ENCODE measurements around the gene BTBD7. TPM values are rescaled to one million over a fixed set of nuclear protein-coding genes. Genes with fewer than 3 reads are reported as not detected.
A peak's percentile ranks its signal among the peaks of the same experiment; 100 is the strongest.
"Not testable (repeated sequence)": the region's sequence is repeated elsewhere in the genome, so short reads cannot be mapped to it uniquely, and the experiment has no call there.

The BTBD7 gene
- total and polyA plus RNA-seq, 5 donors from 2014 or later = 6.5 to 27.8 (median 10.7) TPM

GRCh38 chr14:93234798-93235197, 98.0 kb downstream of the BTBD7 start:
- Mint-ChIP-seq H3K27ac (peak overlapping the region in 1 of 3 donors; percentile 46), H3K4me1 (peaks cover 0 to 19% (median 6%) of the 10 kb centered on the region in 4 donors), H3K36me3 (peaks cover 8% of the 10 kb centered on the region), H3K4me3 (peak overlapping the region in 1 of 4 donors; percentile 4), H3K9me3 (no peaks in the 10 kb centered on the region), H3K27me3 (peaks cover 12% of the 10 kb centered on the region)
- no peak for ATAC-seq (ENCODE audit: low read depth in 2 of 2)
- no peak overlapping the region for H3K4me3 ChIP-seq (ENCODE audit: low read depth, low read length)
- H3K4me1 ChIP-seq (ENCODE audit: control insufficient read depth, insufficient read depth, low read length, poor library complexity, severe bottlenecking) = peaks cover 6% of the 10 kb centered on the region
- H3K9me3 ChIP-seq (ENCODE audit: control insufficient read depth in 2 of 2, low read length in 2 of 2) = no peaks in the 10 kb centered on the region
- H3K27ac ChIP-seq (ENCODE audit: insufficient read depth, low read length, poor library complexity, severe bottlenecking) = no peak overlapping the region
- DNase-seq = no peak
- peaks cover under 1% of the 10 kb centered on the region for H3K36me3 ChIP-seq (ENCODE audit: control insufficient read depth, insufficient read depth, low read length)
- H3K27me3 ChIP-seq (ENCODE audit: control insufficient read depth, insufficient read depth, low read length) = no peaks in the 10 kb centered on the region

GRCh38 chr14:93233078-93233477, 99.8 kb downstream of the BTBD7 start:
- H3K36me3 Mint-ChIP-seq; DNase-seq; H3K27me3 ChIP-seq (ENCODE audit: control insufficient read depth, insufficient read depth, low read length); H3K27ac Mint-ChIP-seq; H3K9me3 ChIP-seq (ENCODE audit: control insufficient read depth in 2 of 2, low read length in 2 of 2); ATAC-seq (ENCODE audit: low read depth in 2 of 2); H3K27ac ChIP-seq (ENCODE audit: insufficient read depth, low read length, poor library complexity, severe bottlenecking); H3K4me3 Mint-ChIP-seq; H3K4me1 ChIP-seq (ENCODE audit: control insufficient read depth, insufficient read depth, low read length, poor library complexity, severe bottlenecking); H3K4me3 ChIP-seq (ENCODE audit: low read depth, low read length); H3K9me3 Mint-ChIP-seq: not testable (repeated sequence)
- peaks cover 12% of the 10 kb centered on the region for H3K27me3 Mint-ChIP-seq
- H3K4me1 Mint-ChIP-seq = peaks cover 0 to 19% (median 6%) of the 10 kb centered on the region in 4 donors
- peaks cover 12% of the 10 kb centered on the region for H3K36me3 ChIP-seq (ENCODE audit: control insufficient read depth, insufficient read depth, low read length)

GRCh38 chr14:93232159-93232558, 100.7 kb downstream of the BTBD7 start:
- ATAC-seq (ENCODE audit: low read depth in 2 of 2) = no peak
- peak overlapping the region in 1 of 3 donors; percentile 49 for H3K27ac Mint-ChIP-seq
- H3K27me3 Mint-ChIP-seq = peaks cover 12% of the 10 kb centered on the region
- no peaks in the 10 kb centered on the region for H3K9me3 ChIP-seq (ENCODE audit: control insufficient read depth in 2 of 2, low read length in 2 of 2)
- H3K36me3 Mint-ChIP-seq = peaks cover 16% of the 10 kb centered on the region
- peaks cover 6% of the 10 kb centered on the region for H3K4me1 ChIP-seq (ENCODE audit: control insufficient read depth, insufficient read depth, low read length, poor library complexity, severe bottlenecking)
- peaks cover 21% of the 10 kb centered on the region for H3K36me3 ChIP-seq (ENCODE audit: control insufficient read depth, insufficient read depth, low read length)
- H3K27ac ChIP-seq (ENCODE audit: insufficient read depth, low read length, poor library complexity, severe bottlenecking) = no peak overlapping the region
- DNase-seq = no peak
- H3K4me3 ChIP-seq (ENCODE audit: low read depth, low read length) = no peak overlapping the region
- no peaks in the 10 kb centered on the region for H3K27me3 ChIP-seq (ENCODE audit: control insufficient read depth, insufficient read depth, low read length)
- peaks cover 0 to 17% (median 6%) of the 10 kb centered on the region in 4 donors for H3K4me1 Mint-ChIP-seq
- H3K4me3 Mint-ChIP-seq = no peak overlapping the region
- no peaks in the 10 kb centered on the region for H3K9me3 Mint-ChIP-seq

GRCh38 chr14:93231129-93231979, 101.5 kb downstream of the BTBD7 start:
- no peak for DNase-seq
- H3K27me3 ChIP-seq (ENCODE audit: control insufficient read depth, insufficient read depth, low read length) = no peaks in the 10 kb centered on the region
- no peaks in the 10 kb centered on the region for H3K9me3 Mint-ChIP-seq
- ATAC-seq (ENCODE audit: low read depth in 2 of 2) = no peak
- H3K9me3 ChIP-seq (ENCODE audit: control insufficient read depth in 2 of 2, low read length in 2 of 2) = no peaks in the 10 kb centered on the region
- peaks cover 21% of the 10 kb centered on the region for H3K36me3 Mint-ChIP-seq
- H3K4me3 Mint-ChIP-seq = peak overlapping the region in 2 of 4 donors; percentile 29 to 65
- H3K27ac Mint-ChIP-seq = no peak overlapping the region
- H3K27me3 Mint-ChIP-seq = peaks cover 12% of the 10 kb centered on the region
- no peak overlapping the region for H3K27ac ChIP-seq (ENCODE audit: insufficient read depth, low read length, poor library complexity, severe bottlenecking)
- peaks cover 27% of the 10 kb centered on the region for H3K36me3 ChIP-seq (ENCODE audit: control insufficient read depth, insufficient read depth, low read length)
- H3K4me1 Mint-ChIP-seq = peaks cover 0 to 17% (median 6%) of the 10 kb centered on the region in 4 donors
- peaks cover 6% of the 10 kb centered on the region for H3K4me1 ChIP-seq (ENCODE audit: control insufficient read depth, insufficient read depth, low read length, poor library complexity, severe bottlenecking)
- H3K4me3 ChIP-seq (ENCODE audit: low read depth, low read length) = no peak overlapping the region

GRCh38 chr14:93230539-93230938, 102.3 kb downstream of the BTBD7 start:
- Histone ChIP-seq H3K4me3 (ENCODE audit: low read depth, low read length) (no peak overlapping the region), H3K27ac (ENCODE audit: insufficient read depth, low read length, poor library complexity, severe bottlenecking) (no peak overlapping the region), H3K4me1 (ENCODE audit: control insufficient read depth, insufficient read depth, low read length, poor library complexity, severe bottlenecking) (peaks cover 6% of the 10 kb centered on the region), H3K27me3 (ENCODE audit: control insufficient read depth, insufficient read depth, low read length) (no peaks in the 10 kb centered on the region), H3K9me3 (ENCODE audit: control insufficient read depth in 2 of 2, low read length in 2 of 2) (no peaks in the 10 kb centered on the region), H3K36me3 (ENCODE audit: control insufficient read depth, insufficient read depth, low read length) (peaks cover 32% of the 10 kb centered on the region)
- H3K27ac Mint-ChIP-seq = no peak overlapping the region
- peaks cover 12% of the 10 kb centered on the region for H3K27me3 Mint-ChIP-seq
- H3K36me3 Mint-ChIP-seq = peaks cover 29% of the 10 kb centered on the region
- no peak for ATAC-seq (ENCODE audit: low read depth in 2 of 2)
- H3K9me3 Mint-ChIP-seq = no peaks in the 10 kb centered on the region
- H3K4me1 Mint-ChIP-seq = peaks cover 0 to 17% (median 8%) of the 10 kb centered on the region in 4 donors
- H3K4me3 Mint-ChIP-seq = peak overlapping the region in 1 of 4 donors; percentile 40
- DNase-seq = no peak

- no peak for ATAC-seq (ENCODE audit: low read depth in 2 of 2)
- DNase-seq = no peak
- no peak overlapping the region for H3K27ac Mint-ChIP-seq
- H3K4me3 ChIP-seq (ENCODE audit: low read depth, low read length) = no peak overlapping the region
- H3K36me3 Mint-ChIP-seq = peaks cover 39% of the 10 kb centered on the region
- no peaks in the 10 kb centered on the region for H3K27me3 ChIP-seq (ENCODE audit: control insufficient read depth, insufficient read depth, low read length)
- peaks cover 7% of the 10 kb centered on the region for H3K27me3 Mint-ChIP-seq
- H3K9me3 ChIP-seq (ENCODE audit: control insufficient read depth in 2 of 2, low read length in 2 of 2) = no peaks in the 10 kb centered on the region
- peaks cover 0 to 15% (median 6%) of the 10 kb centered on the region in 4 donors for H3K4me1 Mint-ChIP-seq
- no peak overlapping the region for H3K27ac ChIP-seq (ENCODE audit: insufficient read depth, low read length, poor library complexity, severe bottlenecking)
- H3K4me3 Mint-ChIP-seq = no peak overlapping the region
- peaks cover 6% of the 10 kb centered on the region for H3K4me1 ChIP-seq (ENCODE audit: control insufficient read depth, insufficient read depth, low read length, poor library complexity, severe bottlenecking)
- no peaks in the 10 kb centered on the region for H3K9me3 Mint-ChIP-seq
- H3K36me3 ChIP-seq (ENCODE audit: control insufficient read depth, insufficient read depth, low read length) = peaks cover 48% of the 10 kb centered on the region
Measured at GRCh38 chr14:93228550-93228949, 104.3 kb downstream of the BTBD7 start.

GRCh38 chr14:93223565-93223964, 109.3 kb downstream of the BTBD7 start:
- no peaks in the 10 kb centered on the region for H3K27me3 ChIP-seq (ENCODE audit: control insufficient read depth, insufficient read depth, low read length)
- H3K4me3 Mint-ChIP-seq = no peak overlapping the region
- H3K4me1 Mint-ChIP-seq = peaks cover 0 to 6% (median 5%) of the 10 kb centered on the region in 4 donors
- no peak overlapping the region for H3K27ac ChIP-seq (ENCODE audit: insufficient read depth, low read length, poor library complexity, severe bottlenecking)
- no peak for ATAC-seq (ENCODE audit: low read depth in 2 of 2)
- no peak overlapping the region for H3K27ac Mint-ChIP-seq
- H3K9me3 Mint-ChIP-seq = no peaks in the 10 kb centered on the region
- no peaks in the 10 kb centered on the region for H3K9me3 ChIP-seq (ENCODE audit: control insufficient read depth in 2 of 2, low read length in 2 of 2)
- no peak overlapping the region for H3K4me3 ChIP-seq (ENCODE audit: low read depth, low read length)
- H3K36me3 ChIP-seq (ENCODE audit: control insufficient read depth, insufficient read depth, low read length) = peaks cover 60% of the 10 kb centered on the region
- H3K4me1 ChIP-seq (ENCODE audit: control insufficient read depth, insufficient read depth, low read length, poor library complexity, severe bottlenecking) = no peaks in the 10 kb centered on the region
- no peaks in the 10 kb centered on the region for H3K27me3 Mint-ChIP-seq
- no peak for DNase-seq
- peaks cover 56% of the 10 kb centered on the region for H3K36me3 Mint-ChIP-seq

- peaks cover 52% of the 10 kb centered on the region for H3K36me3 Mint-ChIP-seq
- Histone ChIP-seq H3K4me1 (ENCODE audit: control insufficient read depth, insufficient read depth, low read length, poor library complexity, severe bottlenecking) (no peaks in the 10 kb centered on the region), H3K36me3 (ENCODE audit: control insufficient read depth, insufficient read depth, low read length) (peaks cover 53% of the 10 kb centered on the region), H3K27ac (ENCODE audit: insufficient read depth, low read length, poor library complexity, severe bottlenecking) (no peak overlapping the region), H3K4me3 (ENCODE audit: low read depth, low read length) (no peak overlapping the region), H3K9me3 (ENCODE audit: control insufficient read depth in 2 of 2, low read length in 2 of 2) (no peaks in the 10 kb centered on the region), H3K27me3 (ENCODE audit: control insufficient read depth, insufficient read depth, low read length) (no peaks in the 10 kb centered on the region)
- ATAC-seq (ENCODE audit: low read depth in 2 of 2) (no peak), DNase-seq (no peak)
- no peaks in the 10 kb centered on the region for H3K9me3 Mint-ChIP-seq
- no peaks in the 10 kb centered on the region for H3K27me3 Mint-ChIP-seq
- peaks cover 0 to 6% (median 3%) of the 10 kb centered on the region in 4 donors for H3K4me1 Mint-ChIP-seq
- H3K4me3 Mint-ChIP-seq = no peak overlapping the region
- H3K27ac Mint-ChIP-seq = no peak overlapping the region
Measured at GRCh38 chr14:93220509-93220908, 112.3 kb downstream of the BTBD7 start.
